Stimulated activated CD8-positive, alpha-beta memory T cell treated with anti-CD3 and anti-CD28 coated beads, Interleukin-12 subunit alpha, Interleukin-12 subunit beta, amount 100 ng/mL, for 1 hour (primary cell): ENCODE results near the gene TGFB1.
"Not testable (repeated sequence)": the region's sequence is repeated elsewhere in the genome, so short reads cannot be mapped to it uniquely, and the experiment has no call there.

Source experiments
- DNase-seq: peaks from one replicate; pipeline ENCODE4 v3.0.0-alpha.2; 2020; ENCODE audit warnings: low read depth

Gene TGFB1

DNA sequence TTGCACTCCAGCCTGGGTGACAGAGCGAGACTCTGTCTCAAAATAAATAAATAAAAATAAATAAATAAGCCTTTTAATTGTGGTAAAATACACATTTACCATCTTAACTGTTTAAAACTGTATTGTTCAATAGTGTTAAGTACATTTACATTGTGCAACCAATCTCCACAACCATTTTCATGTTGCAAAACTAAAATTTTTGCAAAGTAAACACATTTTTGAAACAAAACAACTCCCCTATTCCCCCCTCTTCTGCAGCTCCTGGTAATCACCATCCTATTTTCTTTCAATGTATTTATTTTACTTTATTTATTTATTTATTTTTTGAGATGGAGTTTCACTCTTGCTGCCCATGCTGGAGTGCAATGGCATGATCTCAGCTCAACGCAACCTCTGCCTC, 16.0 kb upstream of the TGFB1 start:
- DNase-seq: no peak

- DNase-seq: no peak
Measured at GRCh38 chr19:41367848-41368301, 14.2 kb upstream of the TGFB1 start.

DNA sequence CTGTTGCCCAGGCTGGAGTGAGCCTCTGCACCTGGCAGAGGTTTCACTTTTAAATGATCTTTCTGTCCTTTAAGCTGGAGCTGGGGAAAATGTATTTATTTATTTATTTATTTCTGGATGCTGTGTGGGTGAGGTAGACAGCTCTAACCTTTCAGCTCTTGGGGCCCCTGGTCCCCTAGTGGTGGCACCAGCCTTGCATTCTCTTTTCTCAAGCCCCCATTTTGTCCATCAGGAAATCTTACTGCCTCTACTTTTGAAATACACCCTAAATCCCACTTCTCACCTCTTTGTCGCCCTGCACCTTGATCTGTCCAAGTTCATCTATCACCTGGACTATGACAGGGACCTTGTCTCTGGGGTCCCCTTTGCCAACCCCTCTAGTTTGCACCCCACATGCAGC, 12.4 kb upstream of the TGFB1 start:
- no peak for DNase-seq

- DNase-seq: no peak
Measured at GRCh38 chr19:41364524-41365391, 11.0 kb upstream of the TGFB1 start.

DNA sequence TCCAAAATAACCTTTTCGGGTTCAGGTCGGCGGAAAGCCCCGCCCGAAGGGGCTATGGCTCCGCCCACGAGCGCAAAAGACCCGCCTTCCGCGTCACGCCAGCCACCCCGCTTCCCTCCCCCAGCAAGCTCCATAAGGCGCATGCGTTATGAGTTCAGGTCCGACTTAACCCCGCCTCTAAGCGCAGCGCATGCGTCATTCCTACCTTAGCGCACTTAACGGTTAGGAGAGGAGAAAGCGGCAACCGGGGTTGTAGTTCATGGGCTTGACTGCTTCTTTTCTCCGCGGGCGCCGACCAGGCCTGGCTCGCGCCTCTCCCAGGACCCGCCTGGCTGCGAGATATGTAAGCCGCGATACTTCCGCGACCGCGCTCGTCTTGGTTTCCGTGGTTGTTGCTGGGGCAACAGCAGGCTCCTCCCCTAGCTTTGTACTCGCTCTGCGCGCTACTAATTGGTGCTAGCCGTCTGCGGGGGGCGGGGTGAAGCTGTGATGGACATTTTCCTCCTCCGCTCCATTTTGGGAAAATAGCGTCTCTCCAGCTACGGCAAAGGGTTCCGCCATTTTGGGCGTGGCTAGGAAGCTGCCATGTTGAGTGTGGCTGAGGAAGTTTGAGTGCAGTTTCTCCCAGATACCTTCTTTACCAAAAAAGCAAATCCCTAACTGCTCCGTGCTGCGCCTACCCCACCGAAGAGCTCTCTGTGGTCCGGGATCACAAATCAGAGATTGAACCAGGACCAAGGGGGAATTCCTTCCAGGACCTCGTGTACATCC, 10.2 kb upstream of the TGFB1 start, which contains the start of gene B9D2:
TSS of gene B9D2 (minus strand) at position 397 of the 771 bp plus-strand sequence. CDS start 630 bp downstream, outside the sequence.
- peak; percentile 96 for DNase-seq

DNA sequence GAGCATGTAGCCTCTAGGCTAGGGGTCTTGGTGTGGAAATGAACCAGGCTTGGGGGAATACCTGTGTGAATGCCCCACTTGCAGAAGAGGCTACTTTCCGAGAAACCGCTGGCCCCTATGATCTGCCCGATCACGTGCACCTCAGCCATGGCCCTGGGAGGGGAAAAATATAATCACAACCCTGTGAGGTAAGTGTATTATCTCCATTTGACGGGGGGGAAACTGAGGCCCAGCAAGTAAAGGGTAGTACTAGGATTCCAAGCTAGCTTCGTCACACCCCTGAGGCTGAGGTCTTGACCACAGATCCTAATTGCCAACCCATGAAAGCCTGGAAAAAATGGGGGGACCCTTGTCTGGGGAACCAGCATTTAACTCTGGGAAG, 9.6 kb upstream of the TGFB1 start:
- DNase-seq: no peak

DNA sequence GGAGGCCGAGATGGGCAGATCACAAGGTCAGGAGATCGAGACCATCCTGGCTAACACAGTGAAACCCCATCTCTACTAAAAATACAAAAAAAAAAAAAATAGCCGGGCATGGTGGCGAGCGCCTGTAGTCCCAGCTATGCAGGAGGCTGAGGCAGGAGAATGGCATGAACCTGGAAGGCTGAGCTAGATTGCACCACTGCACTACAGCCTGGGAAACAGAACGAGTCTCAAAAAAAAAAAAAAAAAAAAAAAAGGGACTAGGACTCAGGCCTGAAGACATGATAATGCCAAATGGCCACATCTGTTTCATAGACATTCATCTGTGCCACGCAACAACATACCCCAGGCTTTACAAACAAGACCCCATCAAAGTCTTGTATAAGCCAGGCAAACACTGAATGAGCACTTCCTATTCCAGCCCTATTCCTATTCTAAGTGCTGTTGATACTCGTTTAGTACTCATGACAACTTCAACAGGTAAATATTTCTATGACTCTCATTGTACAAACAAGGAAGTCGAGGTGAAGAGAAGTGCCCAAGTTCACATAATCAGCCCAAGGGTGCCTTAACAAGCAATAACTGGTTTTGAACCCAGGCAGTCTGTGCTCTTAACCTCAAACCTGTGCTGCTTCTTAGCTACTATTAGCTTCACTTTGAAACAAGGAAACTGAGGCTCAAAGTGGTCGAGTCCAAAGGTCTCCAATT, 8.6 kb upstream of the TGFB1 start:
- DNase-seq: no peak

DNA sequence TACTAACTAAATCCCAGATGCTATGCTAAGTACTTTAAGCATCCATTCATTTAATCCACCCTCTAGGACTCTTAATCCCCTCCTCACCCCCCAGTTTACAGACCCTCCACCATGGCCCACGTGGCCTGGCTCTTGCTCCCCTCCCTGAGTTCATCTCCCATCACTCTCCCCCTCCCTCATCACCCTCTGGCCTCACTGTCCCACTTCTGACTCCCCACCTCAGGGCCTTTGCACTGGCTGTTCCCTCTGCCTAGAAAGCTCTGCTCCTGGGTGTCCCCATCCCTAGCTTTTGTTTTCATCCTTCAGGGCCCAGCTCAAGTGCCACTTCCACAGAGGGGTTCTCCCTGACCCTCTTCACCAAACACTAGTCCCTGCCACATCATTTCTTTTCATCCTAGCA, 6.0 kb upstream of the TGFB1 start:
- DNase-seq: no peak

DNA sequence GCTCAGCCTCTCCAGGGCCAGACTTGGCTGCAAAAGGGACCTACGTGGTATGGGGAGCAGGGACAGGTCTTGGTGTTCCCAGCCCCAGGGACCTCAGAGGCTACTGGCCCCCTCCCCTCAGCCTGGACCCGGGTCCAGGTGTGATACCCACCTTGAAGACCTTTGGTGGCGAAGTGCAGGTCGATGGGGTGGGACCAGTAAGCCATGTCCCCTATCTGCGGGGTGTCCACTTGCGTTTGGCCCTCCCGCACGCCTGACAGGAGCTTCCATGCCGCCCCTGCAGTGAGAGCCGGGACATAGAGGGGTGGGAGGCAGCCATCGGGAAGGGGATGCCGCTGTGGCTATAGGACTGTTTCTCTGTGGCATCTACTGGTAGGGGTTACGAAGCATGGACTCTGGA, 4.0 kb upstream of the TGFB1 start:
- no peak for DNase-seq

GRCh38 chr19:41356984-41357739, 3.4 kb upstream of the TGFB1 start:
- DNase-seq: no peak

- no peak for DNase-seq
Measured at GRCh38 chr19:41355802-41356201, 2.1 kb upstream of the TGFB1 start.

DNA sequence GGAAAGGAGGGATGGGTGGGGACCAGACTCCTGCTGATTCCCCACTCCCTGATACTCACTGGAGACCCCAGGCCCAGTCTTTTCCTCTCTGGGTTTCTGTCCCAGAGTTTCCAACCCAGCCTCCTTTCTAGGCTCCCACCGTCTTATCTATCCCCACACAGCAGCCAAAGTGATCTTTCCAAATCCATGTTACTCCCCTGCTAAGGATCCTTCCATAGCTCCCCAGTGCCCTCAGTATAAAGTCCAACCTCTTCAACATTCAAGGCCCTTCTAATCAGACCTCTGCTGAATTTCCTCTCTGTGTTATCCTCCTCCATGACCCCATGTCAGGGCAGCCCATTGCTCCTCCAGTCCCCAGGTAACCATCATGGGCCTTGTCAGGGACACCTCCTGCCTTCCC, 1.3 kb upstream of the TGFB1 start:
- no peak for DNase-seq

DNA sequence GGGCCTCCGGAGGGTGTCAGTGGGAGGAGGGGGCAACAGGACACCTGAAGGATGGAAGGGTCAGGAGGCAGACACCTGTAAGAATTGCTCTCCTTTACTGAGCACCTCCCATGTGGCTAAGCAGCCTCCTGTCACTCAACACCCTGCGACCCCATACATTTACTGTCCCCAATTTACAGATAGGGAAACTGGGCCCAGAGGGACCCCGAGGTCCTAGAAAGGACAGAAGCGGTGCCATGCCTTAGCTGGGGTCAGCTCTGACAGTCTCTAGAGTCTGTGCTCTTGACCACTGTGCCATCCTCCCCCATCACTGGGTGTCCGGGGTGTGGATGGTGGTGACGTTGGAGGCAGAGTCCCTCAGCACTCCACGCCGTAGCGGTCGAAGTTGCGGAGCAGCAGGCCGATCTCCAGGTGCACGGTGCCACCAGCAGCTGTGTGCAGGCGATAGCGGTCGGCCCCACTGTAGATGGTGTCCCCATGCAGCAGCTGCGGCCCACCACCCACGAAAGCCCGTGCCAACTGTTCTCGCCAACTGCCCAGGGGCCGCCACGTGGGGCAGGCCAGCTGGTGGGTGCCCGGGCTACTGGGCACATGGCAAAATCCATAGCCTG, 726 bp upstream of the TGFB1 start:
- DNase-seq: no peak

DNA sequence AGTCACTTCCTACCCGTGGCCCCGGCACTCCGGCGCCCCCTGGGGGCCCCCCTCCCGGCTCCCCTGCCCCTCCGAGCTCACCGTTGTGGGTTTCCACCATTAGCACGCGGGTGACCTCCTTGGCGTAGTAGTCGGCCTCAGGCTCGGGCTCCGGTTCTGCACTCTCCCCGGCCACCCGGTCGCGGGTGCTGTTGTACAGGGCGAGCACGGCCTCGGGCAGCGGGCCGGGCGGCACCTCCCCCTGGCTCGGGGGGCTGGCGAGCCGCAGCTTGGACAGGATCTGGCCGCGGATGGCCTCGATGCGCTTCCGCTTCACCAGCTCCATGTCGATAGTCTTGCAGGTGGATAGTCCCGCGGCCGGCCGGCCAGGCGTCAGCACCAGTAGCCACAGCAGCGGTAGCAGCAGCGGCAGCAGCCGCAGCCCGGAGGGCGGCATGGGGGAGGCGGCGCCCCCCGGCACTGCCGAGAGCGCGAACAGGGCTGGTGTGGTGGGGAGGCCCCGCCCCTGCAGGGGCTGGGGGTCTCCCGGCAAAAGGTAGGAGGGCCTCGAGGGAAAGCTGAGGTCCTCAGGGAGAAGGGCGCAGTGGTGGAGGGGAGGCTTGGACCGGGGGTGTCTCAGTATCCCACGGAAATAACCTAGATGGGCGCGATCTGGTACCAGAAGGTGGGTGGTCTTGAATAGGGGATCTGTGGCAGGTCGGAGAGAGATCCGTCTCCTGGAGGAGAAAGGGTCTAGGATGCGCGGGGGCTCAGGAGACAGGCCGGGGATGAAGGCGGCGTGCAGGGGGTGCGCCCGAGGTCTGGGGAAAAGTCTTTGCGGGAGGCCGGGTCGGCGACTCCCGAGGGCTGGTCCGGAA, 885 bp downstream of the TGFB1 start:
- peak; percentile 66 for DNase-seq

DNA sequence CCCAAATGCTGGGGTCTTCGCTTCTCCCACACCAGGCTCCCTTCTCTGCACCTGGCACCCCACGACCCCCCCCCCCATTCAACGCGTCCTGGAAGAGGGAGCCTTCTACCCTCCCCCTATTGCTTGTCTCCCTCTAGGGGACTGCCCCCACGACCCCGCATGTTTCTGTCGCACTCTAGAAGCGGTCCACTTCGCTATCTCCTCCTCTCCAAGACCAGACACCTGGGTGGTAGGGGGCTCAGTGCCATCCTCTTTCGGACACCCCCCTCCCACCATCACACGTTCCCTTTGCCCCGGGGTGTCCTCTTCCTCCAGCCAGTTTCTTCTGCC, 1.5 kb downstream of the TGFB1 start:
- DNase-seq: no peak

DNA sequence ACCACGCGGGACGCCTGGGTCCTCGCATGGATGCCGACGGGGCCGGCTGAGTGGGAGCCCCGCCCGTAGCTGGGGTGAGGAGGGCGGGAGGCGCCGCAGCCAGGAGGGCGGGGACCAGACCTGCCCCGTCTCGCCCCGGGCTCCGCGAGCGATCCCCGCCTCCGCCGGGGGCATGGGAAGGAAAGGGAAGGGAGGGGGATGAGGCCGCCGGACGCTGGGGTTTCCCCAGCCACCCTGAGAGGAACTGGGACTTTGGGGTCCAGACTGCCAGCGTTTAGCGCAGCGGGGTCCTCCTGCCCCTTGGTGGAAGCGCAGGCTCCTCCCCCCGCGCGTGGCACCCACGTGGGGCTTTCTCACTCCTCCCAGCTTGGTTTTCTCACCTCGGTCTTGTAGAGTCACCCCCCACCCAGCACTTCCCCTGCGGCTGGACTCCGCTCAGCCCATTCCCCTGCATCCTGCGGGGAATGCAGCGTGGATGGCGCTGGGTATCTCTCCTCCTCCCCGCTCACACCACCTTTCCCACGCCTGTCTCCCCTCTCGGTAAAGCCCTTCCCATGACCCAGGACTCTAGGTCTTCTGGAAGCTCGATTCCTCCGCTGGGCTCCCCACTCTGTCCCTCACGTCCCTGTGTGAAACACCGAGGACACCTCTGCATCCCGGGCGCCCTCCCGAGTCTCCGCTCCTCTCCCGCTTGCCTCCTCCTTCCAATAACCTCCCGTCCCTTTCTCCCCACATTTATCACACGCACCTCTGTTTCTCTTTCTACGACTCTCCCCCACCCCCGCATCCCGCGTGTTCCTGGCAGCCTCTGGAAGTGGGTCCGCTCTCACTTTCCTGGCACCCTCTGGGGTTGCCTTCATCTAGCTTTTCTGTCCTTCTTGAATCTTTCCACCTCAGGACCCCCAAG, 2.1 kb downstream of the TGFB1 start:
- DNase-seq: peak; percentile 66

DNA sequence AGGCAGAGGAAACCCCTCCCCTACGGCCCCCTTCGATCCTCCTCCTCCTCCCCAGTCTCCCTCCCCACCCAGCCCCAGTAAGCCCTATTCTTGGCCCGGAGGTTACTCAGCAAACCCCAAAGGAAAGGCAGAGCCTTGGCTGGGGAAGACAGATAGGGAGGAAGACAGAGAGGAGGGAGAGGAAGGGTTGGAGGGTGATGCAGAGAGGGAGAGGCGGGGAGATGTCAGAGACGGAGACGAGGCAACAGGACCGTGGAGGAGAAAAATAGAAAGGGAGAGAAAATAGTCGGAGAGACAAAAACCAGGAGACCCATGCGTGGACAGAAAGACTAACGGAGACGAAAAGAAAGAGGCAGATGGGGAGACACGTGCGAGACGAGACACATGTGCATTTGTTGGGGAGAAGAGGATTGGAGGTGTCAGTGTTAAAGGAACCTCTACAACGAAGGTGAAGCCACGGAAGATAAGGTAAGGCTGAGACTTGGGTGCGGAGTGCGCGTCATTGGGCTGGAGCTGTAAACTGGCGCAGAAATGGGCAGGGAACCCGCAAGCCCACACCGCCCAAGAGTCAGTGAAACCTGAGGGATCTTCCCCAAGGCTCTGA, 2.9 kb downstream of the TGFB1 start:
- DNase-seq: no peak

GRCh38 chr19:41346916-41347315, 6.8 kb downstream of the TGFB1 start:
- not testable (repeated sequence) for DNase-seq

GRCh38 chr19:41344162-41344561, 9.6 kb downstream of the TGFB1 start:
- DNase-seq: no peak
